Amniotic epithelial cell (primary cell): Measurements from ENCODE around the gene LAMC1.
A peak's percentile ranks its signal among the peaks of the same experiment; 100 is the strongest.

Experiments
- DNase-seq: peaks from one replicate; pipeline ENCODE4 v3.0.0-alpha.2; 2010; ENCODE audit warnings: low read depth

LAMC1 gene

DNA sequence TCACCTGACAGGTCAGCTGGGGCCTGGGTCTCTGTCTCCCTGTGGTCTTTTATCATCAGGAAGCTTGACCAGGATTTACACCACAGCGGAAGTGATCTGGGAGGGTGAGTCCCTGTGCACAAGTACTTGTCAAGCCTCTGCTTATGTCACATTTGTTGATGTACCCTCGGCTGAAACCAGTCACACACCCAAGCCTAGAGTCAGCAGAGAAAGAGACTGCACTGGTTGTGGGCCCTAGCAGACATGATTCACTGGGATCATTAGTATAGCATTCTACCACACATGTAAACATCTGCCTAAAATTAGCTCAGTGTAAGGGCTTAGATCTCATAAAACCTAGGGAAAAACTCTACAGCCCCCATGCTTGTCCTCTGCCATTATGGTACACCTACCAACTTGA lies 83.5 kb downstream of the LAMC1 start:
- peak; percentile 40 for DNase-seq

DNA sequence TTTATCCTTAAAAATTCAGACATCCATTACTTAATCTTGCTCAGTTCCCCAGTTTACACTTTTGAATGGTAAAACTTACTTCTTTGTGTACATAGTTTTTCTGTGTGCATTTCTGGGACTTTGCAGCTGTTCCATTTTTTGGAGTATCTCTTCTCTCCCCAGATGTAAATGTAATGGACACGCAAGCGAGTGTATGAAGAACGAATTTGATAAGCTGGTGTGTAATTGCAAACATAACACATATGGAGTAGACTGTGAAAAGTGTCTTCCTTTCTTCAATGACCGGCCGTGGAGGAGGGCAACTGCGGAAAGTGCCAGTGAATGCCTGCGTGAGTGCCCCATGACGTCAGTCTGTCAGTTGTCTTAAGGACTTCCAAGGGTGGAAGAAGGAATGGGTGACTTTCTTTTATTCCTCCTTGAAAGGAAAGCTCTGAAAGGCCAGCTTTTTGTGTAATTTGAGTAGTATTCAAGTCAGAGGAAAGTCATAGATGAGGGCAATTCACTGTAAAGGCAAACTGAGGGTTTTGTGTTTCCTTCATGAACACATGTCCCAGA lies 87.2 kb downstream of the LAMC1 start:
- DNase-seq, result no peak

DNA sequence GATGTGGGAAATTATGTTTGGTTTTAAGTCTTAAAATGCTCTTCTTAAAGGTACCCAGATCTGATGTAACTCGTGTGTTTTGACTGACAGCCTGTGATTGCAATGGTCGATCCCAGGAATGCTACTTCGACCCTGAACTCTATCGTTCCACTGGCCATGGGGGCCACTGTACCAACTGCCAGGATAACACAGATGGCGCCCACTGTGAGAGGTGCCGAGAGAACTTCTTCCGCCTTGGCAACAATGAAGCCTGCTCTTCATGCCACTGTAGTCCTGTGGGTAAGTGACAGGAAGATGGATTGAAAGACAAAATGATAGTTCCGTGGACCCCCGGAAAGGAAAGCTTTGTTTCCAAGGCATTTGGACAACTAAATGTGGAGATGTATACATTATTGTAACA lies 91.2 kb downstream of the LAMC1 start:
- no peak for DNase-seq

DNA sequence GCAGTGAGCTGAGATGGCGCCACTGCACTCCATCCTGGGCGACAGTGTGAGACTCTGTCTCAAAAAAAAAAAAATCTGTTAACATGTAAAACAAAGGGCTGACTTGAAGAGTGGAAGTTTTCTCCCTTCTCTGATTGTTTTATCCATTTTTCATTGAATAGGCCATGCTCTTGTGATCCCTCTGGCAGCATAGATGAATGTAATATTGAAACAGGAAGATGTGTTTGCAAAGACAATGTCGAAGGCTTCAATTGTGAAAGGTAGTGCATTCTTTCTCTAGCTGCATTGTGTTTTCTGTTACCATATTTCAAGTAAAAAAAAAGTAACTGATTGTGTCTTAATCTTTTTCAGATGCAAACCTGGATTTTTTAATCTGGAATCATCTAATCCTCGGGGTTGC lies 93.2 kb downstream of the LAMC1 start:
- DNase-seq, result no peak

DNA sequence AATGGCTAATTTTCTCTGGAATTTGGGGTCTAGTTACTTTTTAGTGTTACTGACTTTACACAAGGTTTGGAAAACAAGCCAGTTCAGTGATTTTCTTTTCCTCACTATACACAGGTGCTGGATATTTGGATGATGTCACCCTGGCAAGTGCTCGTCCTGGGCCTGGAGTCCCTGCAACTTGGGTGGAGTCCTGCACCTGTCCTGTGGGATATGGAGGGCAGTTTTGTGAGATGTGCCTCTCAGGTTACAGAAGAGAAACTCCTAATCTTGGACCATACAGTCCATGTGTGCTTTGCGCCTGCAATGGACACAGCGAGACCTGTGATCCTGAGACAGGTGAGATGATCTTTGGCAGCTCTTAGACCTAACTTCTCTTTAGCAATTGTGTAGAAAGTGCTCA lies 98.4 kb downstream of the LAMC1 start:
- DNase-seq, result no peak

DNA sequence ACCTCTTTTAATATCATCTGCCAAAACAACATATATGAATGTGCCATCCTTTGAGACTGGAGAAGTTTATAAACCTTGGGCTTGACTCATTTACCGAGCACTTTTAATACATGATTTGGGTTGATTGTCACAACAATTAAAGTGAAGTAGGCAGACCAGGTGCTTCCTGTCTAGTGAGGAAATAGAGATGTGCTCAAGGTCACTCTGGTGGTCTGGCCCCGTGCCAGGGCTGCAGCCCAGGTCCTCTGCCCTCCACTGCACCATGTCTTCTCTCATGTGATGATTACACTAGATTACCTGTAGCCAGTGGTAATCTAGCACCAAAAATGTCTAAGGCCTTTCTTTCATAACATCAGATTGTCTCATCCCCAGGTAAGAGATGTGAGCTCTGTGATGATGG lies 101.0 kb downstream of the LAMC1 start:
- no peak for DNase-seq

DNA sequence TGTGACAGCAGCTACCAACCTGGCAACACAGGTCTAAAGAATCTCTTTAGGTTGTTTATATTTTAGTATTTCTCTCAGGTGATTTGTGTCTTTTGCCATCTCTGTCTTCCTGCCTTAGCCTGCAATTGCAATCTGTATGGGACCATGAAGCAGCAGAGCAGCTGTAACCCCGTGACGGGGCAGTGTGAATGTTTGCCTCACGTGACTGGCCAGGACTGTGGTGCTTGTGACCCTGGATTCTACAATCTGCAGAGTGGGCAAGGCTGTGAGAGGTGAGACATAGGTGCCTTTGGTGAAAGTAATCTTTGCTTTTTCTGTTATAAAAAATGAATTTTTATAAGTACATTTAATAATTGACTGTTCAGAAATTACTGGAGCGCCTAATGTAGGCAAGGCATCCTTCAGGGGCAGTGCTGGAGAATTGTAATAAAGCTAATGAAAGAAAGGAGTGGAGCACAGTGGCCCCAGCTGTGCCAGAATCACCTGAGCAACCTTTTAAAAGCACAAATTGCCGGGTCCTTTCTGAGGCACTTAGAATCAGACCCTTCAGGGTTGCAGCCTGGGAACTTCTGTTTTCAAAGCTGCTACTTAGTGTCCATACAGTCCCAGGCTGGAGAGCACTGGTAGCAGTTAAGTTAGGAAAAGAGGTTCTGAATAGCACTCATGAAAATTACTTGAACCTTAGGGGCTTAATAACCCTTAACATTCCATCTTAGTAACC lies 102.2 kb downstream of the LAMC1 start:
- no peak for DNase-seq

DNA sequence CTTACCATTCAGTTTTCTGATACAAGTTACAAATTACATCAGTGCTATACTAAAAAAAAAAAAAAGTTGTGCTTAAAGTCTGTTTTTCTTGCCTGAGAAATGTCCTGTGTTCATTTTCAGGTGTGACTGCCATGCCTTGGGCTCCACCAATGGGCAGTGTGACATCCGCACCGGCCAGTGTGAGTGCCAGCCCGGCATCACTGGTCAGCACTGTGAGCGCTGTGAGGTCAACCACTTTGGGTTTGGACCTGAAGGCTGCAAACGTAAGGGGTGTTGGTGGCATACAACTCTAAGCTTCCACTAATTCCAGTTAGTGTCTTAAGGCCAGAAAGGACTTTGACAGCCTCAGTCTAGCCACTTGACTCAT lies 102.8 kb downstream of the LAMC1 start:
- no peak for DNase-seq

DNA sequence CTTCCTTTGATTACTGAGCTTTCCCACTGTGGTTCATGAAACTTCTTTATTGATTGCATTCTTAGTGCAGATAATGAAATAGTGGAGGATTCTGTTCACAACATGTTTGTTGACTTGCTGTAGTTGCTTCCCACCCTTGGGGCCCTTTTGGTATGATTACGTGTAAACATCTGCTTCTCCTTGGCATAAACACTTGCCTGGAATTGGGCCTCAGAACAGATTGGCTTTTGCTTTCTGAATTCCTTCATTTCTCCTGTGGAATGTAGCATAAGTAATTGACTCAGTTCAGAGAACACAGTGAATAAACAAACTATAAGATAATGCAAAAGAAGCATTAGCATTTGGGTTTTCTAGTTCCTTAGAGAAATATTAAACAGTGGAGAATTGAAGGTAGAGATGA lies 103.3 kb downstream of the LAMC1 start:
- peak; percentile 84 for DNase-seq

DNA sequence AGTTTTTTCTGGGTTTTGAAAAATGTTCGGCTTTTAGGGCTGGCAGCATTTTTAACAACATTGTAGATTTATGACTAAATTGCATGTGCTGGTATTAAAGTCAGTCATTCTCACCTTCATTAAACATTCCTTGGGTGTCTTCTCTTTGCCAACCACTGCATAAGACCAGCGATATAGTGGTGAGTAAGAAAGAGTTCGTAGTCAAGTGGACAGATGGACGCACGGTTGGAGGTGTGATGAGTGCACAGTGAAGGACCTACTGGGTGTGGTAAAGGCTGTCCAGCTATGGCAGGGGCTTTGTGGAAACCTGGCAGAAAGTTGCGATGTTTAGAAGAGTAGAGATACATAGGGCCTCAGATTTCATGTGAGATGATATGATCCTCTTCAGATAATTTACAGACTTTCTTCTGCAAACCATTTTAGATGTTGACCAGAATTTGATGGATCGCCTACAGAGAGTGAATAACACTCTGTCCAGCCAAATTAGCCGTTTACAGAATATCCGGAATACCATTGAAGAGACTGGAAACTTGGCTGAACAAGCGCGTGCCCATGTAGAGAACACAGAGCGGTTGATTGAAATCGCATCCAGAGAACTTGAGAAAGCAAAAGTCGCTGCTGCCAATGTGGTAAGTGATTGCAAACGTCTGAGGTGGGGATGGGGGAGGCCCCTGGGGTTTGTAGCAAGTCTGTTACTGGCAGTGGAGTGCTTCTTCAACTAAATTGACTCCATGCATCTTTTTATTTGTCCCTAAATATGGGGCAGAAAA lies 106.9 kb downstream of the LAMC1 start:
- DNase-seq, result no peak

DNA sequence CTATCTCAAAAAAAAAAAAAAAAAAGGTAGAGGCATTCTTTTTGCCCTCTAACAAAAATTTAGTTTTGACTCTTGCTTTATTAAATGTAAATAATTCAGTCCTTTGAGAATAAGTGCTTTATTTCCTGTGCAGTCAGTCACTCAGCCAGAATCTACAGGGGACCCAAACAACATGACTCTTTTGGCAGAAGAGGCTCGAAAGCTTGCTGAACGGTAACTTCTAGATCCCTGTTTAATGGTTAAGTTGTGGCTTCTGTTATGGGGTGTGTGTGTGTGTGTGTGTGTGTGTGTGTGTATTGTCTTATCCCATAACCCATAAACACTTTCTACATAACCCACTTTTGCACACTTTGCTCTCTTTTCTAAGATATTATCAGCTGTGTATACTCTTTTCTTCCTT lies 107.9 kb downstream of the LAMC1 start:
- no peak for DNase-seq

DNA sequence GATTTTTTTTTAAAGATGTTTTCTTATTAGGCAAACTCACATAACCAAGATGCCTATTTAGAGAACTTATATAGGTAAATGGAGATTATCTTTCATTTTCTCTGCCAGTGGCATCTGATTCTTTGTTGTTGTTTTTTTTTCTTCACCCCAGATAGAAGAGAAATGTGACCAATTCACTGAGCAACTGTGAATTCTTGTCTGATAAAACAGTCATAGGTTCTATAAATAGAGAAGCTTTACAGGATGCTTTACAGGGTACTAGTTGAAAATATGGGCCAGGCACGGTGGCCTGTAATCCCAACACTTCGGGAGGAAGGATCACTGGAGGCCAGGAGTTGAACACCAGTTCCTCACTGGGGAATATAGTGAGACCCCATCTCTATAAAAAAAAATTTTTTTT lies 112.1 kb downstream of the LAMC1 start:
- no peak for DNase-seq

DNA sequence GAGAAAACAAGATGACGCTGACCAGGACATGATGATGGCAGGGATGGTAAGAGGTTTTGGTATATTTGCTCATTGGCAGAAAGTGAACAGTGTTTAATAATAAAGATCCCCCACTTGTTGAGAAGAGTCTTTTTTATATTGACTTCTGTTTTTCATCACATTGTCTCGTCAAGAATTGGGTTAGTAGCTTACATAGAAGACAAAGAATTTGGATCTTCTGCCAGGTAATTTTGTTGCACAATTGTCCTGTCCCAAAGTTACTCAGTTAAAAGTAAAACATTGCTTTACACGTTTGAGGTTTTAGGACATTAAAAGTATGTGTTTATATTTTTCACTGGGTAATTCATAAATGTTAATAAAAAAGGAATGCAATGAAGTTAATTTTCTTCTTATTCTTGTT lies 114.6 kb downstream of the LAMC1 start:
- peak; percentile 44 for DNase-seq

DNA sequence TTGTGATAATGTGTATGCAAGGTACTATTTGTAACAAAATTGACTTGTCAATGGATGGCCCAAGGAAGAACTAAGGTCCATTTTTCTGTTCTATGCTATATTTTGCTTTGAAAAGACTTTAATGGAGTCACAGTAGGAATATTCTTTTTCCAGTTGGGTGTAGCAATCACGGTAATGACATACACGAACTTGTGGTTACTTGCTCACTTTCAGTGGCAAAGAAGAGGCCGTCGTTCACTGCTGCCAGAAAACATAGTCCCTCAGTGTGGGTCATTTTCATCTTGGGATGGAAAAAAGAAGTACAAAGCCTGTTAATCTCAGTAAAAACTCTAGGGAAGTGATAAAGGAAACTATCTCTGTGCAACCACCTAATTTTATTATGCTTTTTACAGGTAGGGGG lies 115.1 kb downstream of the LAMC1 start:
- no peak for DNase-seq

DNA sequence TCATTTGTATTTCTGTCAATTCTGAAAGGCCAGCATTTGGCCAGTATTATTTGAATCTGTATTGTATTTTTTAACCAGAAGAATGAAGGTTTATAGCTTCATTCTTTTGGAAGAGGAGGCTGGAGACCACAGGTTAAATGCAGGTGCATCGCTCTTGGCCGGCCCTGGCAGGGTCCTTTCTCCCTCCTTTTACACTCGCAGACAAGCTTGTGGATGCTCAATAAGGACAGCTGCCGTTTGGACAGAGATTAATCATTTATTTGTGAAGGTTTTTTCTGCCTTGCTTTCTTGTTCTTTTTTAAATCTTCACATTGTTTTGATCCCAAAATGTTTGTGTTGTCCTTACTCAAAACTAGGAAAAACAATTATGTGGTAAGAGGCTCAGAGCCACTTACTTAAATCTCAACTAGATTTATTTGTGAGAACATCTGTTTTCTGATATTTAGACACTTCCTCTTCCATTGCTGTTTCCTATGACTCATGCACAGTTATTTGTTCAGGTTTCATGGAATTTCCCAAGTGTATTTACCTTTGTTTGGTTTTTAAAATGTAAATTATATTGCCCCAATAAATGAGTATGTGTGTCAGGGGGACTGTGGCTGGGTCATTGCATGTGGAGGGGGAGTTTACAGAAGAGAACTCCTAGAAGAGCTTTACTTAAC lies 116.2 kb downstream of the LAMC1 start:
- peak; percentile 71 for DNase-seq

DNA sequence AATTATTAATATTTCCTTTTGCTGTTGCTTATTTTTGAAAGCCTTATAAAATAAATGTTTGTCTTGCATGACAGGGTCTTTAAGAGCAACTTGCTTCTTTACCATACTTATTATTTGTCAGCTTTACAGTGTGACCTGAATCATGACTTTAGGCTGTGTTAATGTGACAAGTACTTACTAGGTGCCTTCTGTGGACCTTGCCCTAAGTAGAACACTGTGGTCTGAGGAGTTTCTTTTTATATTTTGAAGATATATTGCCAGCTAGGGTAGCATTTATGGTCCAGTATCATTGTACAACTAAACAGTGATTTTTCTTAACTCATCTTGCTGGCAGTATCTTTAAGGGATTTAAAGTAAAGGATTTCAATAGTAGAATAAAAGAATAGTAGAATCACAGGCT lies 117.4 kb downstream of the LAMC1 start:
- DNase-seq, result no peak

DNA sequence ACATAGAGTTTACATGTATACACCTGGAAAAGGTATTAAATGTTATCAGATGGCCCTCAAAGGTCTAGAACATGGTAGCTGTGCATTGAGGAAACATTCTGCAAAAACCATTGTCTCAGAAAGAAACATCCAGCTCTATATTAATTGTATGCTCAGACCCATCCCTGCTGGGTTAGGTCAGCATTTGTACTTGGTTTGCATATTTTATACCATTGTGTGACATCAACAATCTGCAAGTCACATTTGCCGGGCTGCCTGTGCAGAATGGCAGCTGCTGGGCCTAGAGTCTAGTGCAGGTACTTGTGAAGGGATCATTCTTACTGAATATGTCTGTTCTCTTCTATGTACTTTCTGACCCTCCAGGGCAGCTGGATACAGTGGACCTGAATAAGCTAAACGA lies 119.0 kb downstream of the LAMC1 start:
- no peak for DNase-seq

DNA sequence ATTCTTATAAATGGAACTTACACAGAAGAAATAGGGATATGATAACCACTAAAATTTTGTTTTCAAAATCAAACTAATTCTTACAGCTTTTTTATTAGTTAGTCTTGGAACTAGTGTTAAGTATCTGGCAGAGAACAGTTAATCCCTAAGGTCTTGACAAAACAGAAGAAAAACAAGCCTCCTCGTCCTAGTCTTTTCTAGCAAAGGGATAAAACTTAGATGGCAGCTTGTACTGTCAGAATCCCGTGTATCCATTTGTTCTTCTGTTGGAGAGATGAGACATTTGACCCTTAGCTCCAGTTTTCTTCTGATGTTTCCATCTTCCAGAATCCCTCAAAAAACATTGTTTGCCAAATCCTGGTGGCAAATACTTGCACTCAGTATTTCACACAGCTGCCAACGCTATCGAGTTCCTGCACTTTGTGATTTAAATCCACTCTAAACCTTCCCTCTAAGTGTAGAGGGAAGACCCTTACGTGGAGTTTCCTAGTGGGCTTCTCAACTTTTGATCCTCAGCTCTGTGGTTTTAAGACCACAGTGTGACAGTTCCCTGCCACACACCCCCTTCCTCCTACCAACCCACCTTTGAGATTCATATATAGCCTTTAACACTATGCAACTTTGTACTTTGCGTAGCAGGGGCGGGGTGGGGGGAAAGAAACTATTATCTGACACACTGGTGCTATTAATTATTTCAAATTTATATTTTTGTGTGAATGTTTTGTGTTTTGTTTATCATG lies 120.5 kb downstream of the LAMC1 start:
- no peak for DNase-seq

DNA sequence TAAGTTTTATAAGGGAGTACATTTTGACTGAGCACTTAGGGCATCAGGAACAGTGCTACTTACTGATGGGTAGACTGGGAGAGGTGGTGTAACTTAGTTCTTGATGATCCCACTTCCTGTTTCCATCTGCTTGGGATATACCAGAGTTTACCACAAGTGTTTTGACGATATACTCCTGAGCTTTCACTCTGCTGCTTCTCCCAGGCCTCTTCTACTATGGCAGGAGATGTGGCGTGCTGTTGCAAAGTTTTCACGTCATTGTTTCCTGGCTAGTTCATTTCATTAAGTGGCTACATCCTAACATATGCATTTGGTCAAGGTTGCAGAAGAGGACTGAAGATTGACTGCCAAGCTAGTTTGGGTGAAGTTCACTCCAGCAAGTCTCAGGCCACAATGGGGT lies 121.5 kb downstream of the LAMC1 start:
- DNase-seq, result peak; percentile 31

DNA sequence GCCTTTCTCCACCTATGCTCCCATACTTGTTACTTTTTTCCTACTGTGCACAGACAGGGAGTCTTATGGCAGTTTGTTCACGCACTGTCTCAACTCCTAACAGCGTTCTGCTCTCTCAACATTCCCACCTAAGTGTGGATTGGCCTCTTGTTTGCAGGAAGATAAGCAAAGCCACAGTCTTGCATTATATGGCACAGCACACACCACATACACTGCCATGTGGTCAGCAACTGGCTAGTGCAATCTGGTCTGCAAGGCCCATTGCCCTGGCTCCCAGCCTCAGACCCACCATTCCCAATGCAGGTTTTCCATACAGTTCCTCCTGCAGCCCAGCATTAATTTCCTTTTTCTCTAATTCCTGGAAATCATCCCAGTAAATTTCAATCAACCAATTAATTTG lies 124.5 kb downstream of the LAMC1 start:
- peak; percentile 78 for DNase-seq

DNA sequence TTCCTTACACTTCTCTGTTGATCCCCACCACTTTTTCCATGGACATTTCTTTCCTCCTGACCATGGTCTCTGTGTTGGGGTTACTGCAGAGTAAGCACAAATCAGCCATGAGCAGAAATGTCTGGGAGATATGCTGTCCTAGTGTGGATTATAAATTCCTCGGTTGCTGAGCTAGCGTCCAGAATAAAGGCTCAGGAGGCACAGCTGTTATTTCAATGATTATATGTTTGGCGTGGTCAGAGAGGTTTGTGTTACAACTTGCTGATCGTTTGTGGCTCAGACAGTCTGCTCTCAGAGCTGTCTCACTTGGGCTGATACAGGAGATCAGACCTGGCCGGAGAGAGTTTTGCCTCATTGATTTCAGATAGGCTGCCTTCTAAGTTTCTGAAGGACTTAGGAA lies 125.4 kb downstream of the LAMC1 start:
- DNase-seq, result no peak

DNA sequence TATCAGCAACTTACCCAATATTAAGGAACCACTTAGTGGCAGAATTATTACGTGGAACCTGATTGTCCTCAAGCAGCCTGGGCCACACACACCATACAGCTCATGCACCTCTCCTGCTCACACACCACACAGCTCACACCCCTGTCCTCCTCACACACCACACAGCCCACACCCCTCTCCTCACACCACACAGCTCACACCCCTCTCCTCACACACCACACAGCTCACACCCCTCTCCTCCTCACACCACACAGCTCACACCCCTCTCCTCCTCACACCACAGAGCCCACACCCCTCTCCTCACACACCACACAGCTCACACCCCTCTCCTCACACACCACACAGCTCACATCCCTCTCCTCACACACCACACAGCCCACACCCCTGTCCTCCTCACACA lies 126.1 kb downstream of the LAMC1 start:
- no peak for DNase-seq
